Activated CD4-positive, alpha-beta memory T cell treated with anti-CD3 and anti-CD28 coated beads, Interleukin-2, amount 10 ng/mL, durations not matched to agents 7 days and 5 days (primary cell): ENCODE data around the gene AMELX. TPM values are rescaled to one million over a fixed set of nuclear protein-coding genes. Genes with fewer than 3 reads are reported as not detected.

Source experiments
- total RNA-seq, 2 experiments: library from RNA; stranded (reverse); gene quantifications; one replicate each; pipeline ENCODE4 v1.2.3, GENCODE V29; 2021

Gene AMELX
- total RNA-seq, 2 experiments from 2014 or later = not detected

Other genes with a start within 250 kb of the AMELX start
- 10 to 100 TPM; 18.7 to 20.8 TPM for gene HCCS, start 182.1 kb upstream of the AMELX start, total RNA-seq